Hepatocyte (in vitro differentiated cells): Measurements from ENCODE around the gene SLCO3A1. TPM values are rescaled to one million over a fixed set of nuclear protein-coding genes. Genes with fewer than 3 reads are reported as not detected.

ENCODE experiments used
- DNase-seq: peaks from one replicate; pipeline ENCODE4 v3.0.0-alpha.2; 2016; ENCODE audit warnings: low spot score
- H2AFZ ChIP-seq: fragments of 200-600 bp; sonication (generic); 2 replicates; pipeline ENCODE4 v1.6.0; 2016; ENCODE audit warnings: antibody characterized with exemption, mild to moderate bottlenecking
- H3K27ac ChIP-seq: fragments of 200-600 bp; sonication (generic); 2 replicates; pipeline ENCODE4 v1.5.1; 2016; ENCODE audit warnings: mild to moderate bottlenecking
- H3K27me3 ChIP-seq: fragments of 200-600 bp; sonication (generic); 2 replicates; pipeline ENCODE4 v1.6.1; 2016
- H3K36me3 ChIP-seq: fragments of 200-600 bp; sonication (generic); replicated peaks from 2 replicates; pipeline ENCODE4 v1.5.1; 2016; ENCODE audit warnings: low read depth; ENCODE audit not compliant: insufficient read depth
- H3K4me1 ChIP-seq: fragments of 200-600 bp; sonication (generic); 2 replicates; pipeline ENCODE4 v1.5.1; 2016; ENCODE audit warnings: mild to moderate bottlenecking, moderate library complexity; ENCODE audit not compliant: insufficient read depth
- H3K4me2 ChIP-seq: fragments of 200-600 bp; sonication (generic); 2 replicates; pipeline ENCODE4 v1.6.0; 2016
- H3K4me3 ChIP-seq: fragments of 200-600 bp; sonication (generic); 2 replicates; pipeline ENCODE4 v1.5.1; 2016; ENCODE audit warnings: mild to moderate bottlenecking
- H3K79me2 ChIP-seq: fragments of 200-600 bp; sonication (generic); 2 replicates; pipeline ENCODE4 v1.6.0; 2017; ENCODE audit warnings: mild to moderate bottlenecking
- H3K9me2 ChIP-seq: fragments of 200-600 bp; sonication (generic); replicated peaks from 2 replicates; pipeline ENCODE4 v1.6.0; 2017; ENCODE audit warnings: mild to moderate bottlenecking; ENCODE audit not compliant: insufficient read depth
- H3K9me3 ChIP-seq: fragments of 200-600 bp; sonication (generic); 2 replicates; pipeline ENCODE4 v1.5.1; 2016; ENCODE audit warnings: low read depth, mild to moderate bottlenecking
- H4K20me1 ChIP-seq: fragments of 200-600 bp; sonication (generic); 2 replicates; pipeline ENCODE4 v1.6.0; 2016; ENCODE audit warnings: mild to moderate bottlenecking; ENCODE audit not compliant: insufficient read depth, poor library complexity, severe bottlenecking
- EZH2 ChIP-seq: fragments of 200-600 bp; sonication (generic); IDR thresholded peaks from 2 replicates; pipeline ENCODE4 v1.6.1; 2016; ENCODE audit warnings: antibody characterized with exemption, mild to moderate bottlenecking, borderline replicate concordance
- EZH2phosphoT487 ChIP-seq: fragments of 200-600 bp; sonication (generic); IDR thresholded peaks from one replicate; pipeline ENCODE4 v1.6.1; 2018; ENCODE audit warnings: antibody characterized with exemption, mild to moderate bottlenecking, low read depth, moderate library complexity; ENCODE audit not compliant: unreplicated experiment, severe bottlenecking
- WGBS: methylation state at CpG from one replicate; pipeline ENCODE4 v1.1.6; 2016; ENCODE audit warnings: low lambda C conversion rate; ENCODE audit errors: missing lambda C conversion rate; 5-methylcytosine and 5-hydroxymethylcytosine counted together
- polyA plus RNA-seq: library from polyadenylated mRNA; unstranded; fragments of >200 nt; fragmentation: Nextera tagmentation; extraction: Ambion mirVana; gene quantifications from 2 replicates; pipeline ENCODE4 v1.2.1, GENCODE V29; 2016
- total RNA-seq: library from RNA; depleted of rRNA; stranded (reverse); fragments of >200 nt; gene quantifications from 2 replicates; pipeline ENCODE4 v1.2.3, GENCODE V29; 2014
- TF ChIP-seq, protein P1 (sequence below): fragments of 200-600 bp; sonication (generic); IDR thresholded peaks from 2 replicates; pipeline ENCODE4 v1.5.1; 2016; ENCODE audit warnings: antibody characterized with exemption, mild to moderate bottlenecking; ENCODE audit not compliant: poor library complexity

Gene SLCO3A1
- total and polyA plus RNA-seq, 2 experiments from 2014 or later = 1.3 to 5.4 TPM

DNA sequence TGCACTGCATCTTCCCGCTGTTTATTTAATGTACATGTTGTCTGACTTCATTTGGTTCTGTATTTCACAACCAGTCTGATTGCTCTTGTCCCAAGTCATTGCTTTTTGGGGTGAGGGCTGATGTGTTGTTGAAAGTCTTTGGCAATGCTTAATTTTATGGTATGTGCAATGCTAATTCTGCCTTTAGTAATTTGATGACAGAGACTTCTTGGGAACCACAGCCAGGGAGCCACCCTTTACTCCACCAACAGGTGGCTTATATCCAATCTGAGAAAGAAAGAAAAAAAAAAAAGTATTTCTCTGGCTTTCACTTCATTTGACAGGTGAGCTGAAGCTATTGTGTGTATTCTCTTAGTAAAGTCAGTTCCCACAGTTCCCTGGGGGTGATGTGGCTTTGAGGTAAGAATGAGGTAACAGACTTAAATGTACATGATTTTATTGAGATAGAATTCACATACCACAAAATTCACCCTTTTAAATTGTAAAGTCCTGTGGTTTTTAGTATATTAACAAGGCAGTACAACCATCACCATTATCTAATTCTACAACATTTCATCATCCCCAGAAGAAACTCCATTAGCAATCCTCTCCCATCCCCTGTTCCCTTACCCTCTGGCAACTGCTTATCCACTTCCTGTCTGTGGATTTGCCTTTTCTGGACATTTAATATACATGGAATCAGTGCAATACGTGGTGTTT lies 97.3 kb downstream of the SLCO3A1 start:
- H3K4me1 ChIP-seq = peaks cover 6% of the 10 kb centered on the region
- H3K27ac ChIP-seq = no peak overlapping the region
- TF ChIP-seq EZH2phosphoT487 (no peak), EZH2 (no peak)
- TF ChIP-seq, protein P1, sequence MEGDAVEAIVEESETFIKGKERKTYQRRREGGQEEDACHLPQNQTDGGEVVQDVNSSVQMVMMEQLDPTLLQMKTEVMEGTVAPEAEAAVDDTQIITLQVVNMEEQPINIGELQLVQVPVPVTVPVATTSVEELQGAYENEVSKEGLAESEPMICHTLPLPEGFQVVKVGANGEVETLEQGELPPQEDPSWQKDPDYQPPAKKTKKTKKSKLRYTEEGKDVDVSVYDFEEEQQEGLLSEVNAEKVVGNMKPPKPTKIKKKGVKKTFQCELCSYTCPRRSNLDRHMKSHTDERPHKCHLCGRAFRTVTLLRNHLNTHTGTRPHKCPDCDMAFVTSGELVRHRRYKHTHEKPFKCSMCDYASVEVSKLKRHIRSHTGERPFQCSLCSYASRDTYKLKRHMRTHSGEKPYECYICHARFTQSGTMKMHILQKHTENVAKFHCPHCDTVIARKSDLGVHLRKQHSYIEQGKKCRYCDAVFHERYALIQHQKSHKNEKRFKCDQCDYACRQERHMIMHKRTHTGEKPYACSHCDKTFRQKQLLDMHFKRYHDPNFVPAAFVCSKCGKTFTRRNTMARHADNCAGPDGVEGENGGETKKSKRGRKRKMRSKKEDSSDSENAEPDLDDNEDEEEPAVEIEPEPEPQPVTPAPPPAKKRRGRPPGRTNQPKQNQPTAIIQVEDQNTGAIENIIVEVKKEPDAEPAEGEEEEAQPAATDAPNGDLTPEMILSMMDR = no peak
- no peaks in the 10 kb centered on the region for H3K9me2 ChIP-seq
- no peak overlapping the region for H3K4me3 ChIP-seq
- no peak for DNase-seq
- no peak overlapping the region for H2AFZ ChIP-seq
- no peaks in the 10 kb centered on the region for H4K20me1 ChIP-seq
- no peaks in the 10 kb centered on the region for H3K9me3 ChIP-seq
- no peak overlapping the region for H3K4me2 ChIP-seq
- no peaks in the 10 kb centered on the region for H3K36me3 ChIP-seq
- WGBS = 81% methylated on average over 2 of the region's 2 CpGs
- no peaks in the 10 kb centered on the region for H3K79me2 ChIP-seq
- H3K27me3 ChIP-seq = no peaks in the 10 kb centered on the region

GRCh38 chr15:91952216-91952615 lies 98.7 kb downstream of the SLCO3A1 start:
- TF ChIP-seq EZH2 (no peak), EZH2phosphoT487 (no peak)
- TF ChIP-seq, protein P1 = no peak
- Histone ChIP-seq H3K4me2 (no peak overlapping the region), H3K27me3 (no peaks in the 10 kb centered on the region), H3K9me2 (no peaks in the 10 kb centered on the region), H2AFZ (no peak overlapping the region), H3K27ac (no peak overlapping the region), H3K36me3 (no peaks in the 10 kb centered on the region), H4K20me1 (no peaks in the 10 kb centered on the region), H3K4me3 (no peak overlapping the region), H3K79me2 (no peaks in the 10 kb centered on the region), H3K9me3 (no peaks in the 10 kb centered on the region), H3K4me1 (peaks cover 6% of the 10 kb centered on the region)
- 90% methylated on average over 1 of the region's 1 CpG for WGBS
- no peak for DNase-seq

DNA sequence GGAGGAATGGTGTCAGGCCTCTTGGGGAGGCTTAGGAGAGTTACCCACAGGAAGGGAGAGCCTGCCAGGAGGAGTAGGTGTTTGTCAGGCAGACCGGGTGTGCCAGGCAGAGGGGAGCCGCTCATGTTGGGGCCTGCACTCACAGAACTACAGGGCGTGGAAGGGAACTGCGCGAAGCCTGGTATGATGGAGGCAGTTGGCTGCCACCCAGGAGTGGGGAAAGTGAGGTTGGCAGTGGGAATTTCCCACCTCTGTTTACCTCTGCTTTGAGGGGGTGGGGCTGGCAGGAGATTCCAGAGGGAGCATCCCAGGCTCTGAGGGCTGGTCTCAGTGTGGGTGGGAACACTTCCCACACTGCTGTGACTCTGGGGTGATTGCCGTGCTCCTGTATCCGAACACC lies 99.9 kb downstream of the SLCO3A1 start:
- Histone ChIP-seq H3K4me3 (no peak overlapping the region), H3K9me2 (no peaks in the 10 kb centered on the region), H3K4me1 (peaks cover under 1% of the 10 kb centered on the region), H3K4me2 (no peak overlapping the region), H3K27ac (no peak overlapping the region), H3K27me3 (no peaks in the 10 kb centered on the region), H2AFZ (no peak overlapping the region), H4K20me1 (no peaks in the 10 kb centered on the region), H3K79me2 (no peaks in the 10 kb centered on the region), H3K36me3 (no peaks in the 10 kb centered on the region), H3K9me3 (no peaks in the 10 kb centered on the region)
- 91% methylated on average over 7 of the region's 7 CpGs for WGBS
- DNase-seq = no peak
- TF ChIP-seq, protein P1 = no peak
- TF ChIP-seq EZH2phosphoT487 = no peak
- TF ChIP-seq EZH2 = no peak
